Keratinocyte (primary cell): ENCODE results near the gene PP2D1. TPM values are rescaled to one million over a fixed set of nuclear protein-coding genes. Genes with fewer than 3 reads are reported as not detected.
"Not testable (repeated sequence)": the region's sequence is repeated elsewhere in the genome, so short reads cannot be mapped to it uniquely, and the experiment has no call there.

ENCODE experiments used
- DNase-seq: peaks from one replicate; pipeline ENCODE4 v3.0.0-alpha.2; 2011; ENCODE audit warnings: low read depth, missing footprints, low spot score
- FAIRE-seq: peaks from 2 replicates; lab custom pipeline; 2011; peaks lifted over from hg19 to GRCh38; lab: Jason Lieb, UNC
- H2AFZ ChIP-seq: 2 replicates; pipeline ENCODE4 v1.6.0; 2012; ENCODE audit warnings: low read length, control low read depth, inconsistent platforms; ENCODE audit not compliant: control insufficient read depth
- H3K27ac ChIP-seq: 2 replicates; pipeline ENCODE4 v1.5.1; 2011; ENCODE audit warnings: low read length; ENCODE audit not compliant: control insufficient read depth, insufficient read depth
- H3K27me3 ChIP-seq: 3 replicates; pipeline ENCODE4 v1.6.0; 2011; ENCODE audit warnings: low read length; ENCODE audit not compliant: control insufficient read depth, insufficient read depth; ENCODE audit errors: extremely low read depth
- H3K36me3 ChIP-seq, 2 experiments: 2 replicates in 1 of 2; 3 replicates in 1 of 2; pipeline ENCODE4 v1.5.1; 2011; ENCODE audit warnings: low read length in 2 of 2, mild to moderate bottlenecking in 1 of 2; ENCODE audit not compliant: control insufficient read depth in 2 of 2, insufficient read depth in 2 of 2; ENCODE audit errors: extremely low read depth in 1 of 2
- H3K4me1 ChIP-seq: 3 replicates; pipeline ENCODE4 v1.5.1; 2011; ENCODE audit warnings: low read length; ENCODE audit not compliant: control insufficient read depth, insufficient read depth; ENCODE audit errors: extremely low read depth
- H3K4me2 ChIP-seq: 3 replicates; pipeline ENCODE4 v1.6.0; 2011; ENCODE audit warnings: low read depth, low read length; ENCODE audit not compliant: control insufficient read depth, insufficient read depth; ENCODE audit errors: extremely low read depth
- H3K4me3 ChIP-seq, 3 experiments: fragments of 200-600 bp in 1 of 3; sonication (generic) in 1 of 3; 2 replicates in 2 of 3; 3 replicates in 1 of 3; pipeline ENCODE4 v1.5.1; 2011 to 2016; ENCODE audit warnings: low read length in 3 of 3, mild to moderate bottlenecking in 3 of 3, control low read depth in 2 of 3, inconsistent platforms in 1 of 3, low read depth in 1 of 3, mixed read lengths in 1 of 3, mixed run types in 1 of 3, moderate library complexity in 1 of 3; ENCODE audit not compliant: control insufficient read depth in 2 of 3, insufficient read depth in 2 of 3; ENCODE audit errors: extremely low read depth in 1 of 3
- H3K79me2 ChIP-seq: 2 replicates; pipeline ENCODE4 v1.6.0; 2012; ENCODE audit warnings: low read length; ENCODE audit not compliant: control insufficient read depth, insufficient read depth
- H3K9ac ChIP-seq: 3 replicates; pipeline ENCODE4 v1.6.0; 2011; ENCODE audit warnings: low read length; ENCODE audit not compliant: control insufficient read depth, insufficient read depth; ENCODE audit errors: extremely low read depth
- H3K9me1 ChIP-seq: 3 replicates; pipeline ENCODE4 v1.6.0; 2011; ENCODE audit warnings: low read length; ENCODE audit not compliant: control insufficient read depth, insufficient read depth; ENCODE audit errors: extremely low read depth
- H3K9me3 ChIP-seq: 2 replicates; pipeline ENCODE4 v1.5.1; 2012; ENCODE audit warnings: low read depth, low read length; ENCODE audit not compliant: control insufficient read depth
- H4K20me1 ChIP-seq: 3 replicates; pipeline ENCODE4 v1.6.0; 2011; ENCODE audit warnings: low read length; ENCODE audit not compliant: control insufficient read depth, insufficient read depth; ENCODE audit errors: extremely low read depth
- EZH2 ChIP-seq: IDR thresholded peaks from one replicate; pipeline ENCODE4 v1.6.1; 2012; ENCODE audit warnings: inconsistent platforms, mild to moderate bottlenecking, low read length, moderate library complexity
- dilution Hi-C: fragments of 300-500 bp; cut with MboI; formaldehyde crosslinking; loops from one replicate; pipeline ENCODE4 v1.7.0; 2020; ENCODE audit warnings: low sequenced_read_pairs; ENCODE audit not compliant: extremely low pct_ligation_motif_present
- polyA plus RNA-seq, 5 experiments: library from polyadenylated mRNA; depleted of rRNA in 3 of 5; stranded (reverse) in 3 of 5; stranded (forward) in 1 of 5; unstranded in 1 of 5; fragments of >200 nt; gene quantifications; 1 replicate in 1 of 5; 2 replicates in 3 of 5; 3 replicates in 1 of 5; pipeline versions ENCODE4 v1.2.1 to v1.2.3, GENCODE V29; 2011 to 2012; ENCODE audit warnings: missing spikeins in 2 of 5, low read depth in 1 of 5, low replicate concordance in 1 of 5
- TF ChIP-seq, protein P1 (sequence below), 3 experiments: IDR thresholded peaks in 1 of 3; conservative IDR thresholded peaks in 1 of 3; optimal IDR thresholded peaks in 1 of 3; 2 replicates in 2 of 3; 3 replicates in 1 of 3; pipeline versions ENCODE3 to v1.5.1; 2011; ENCODE audit warnings: low read length in 3 of 3, mild to moderate bottlenecking in 3 of 3, moderate library complexity in 2 of 3, control low read depth in 1 of 3, inconsistent platforms in 1 of 3; ENCODE audit not compliant: insufficient read depth in 2 of 3; ENCODE audit errors: extremely low read depth in 1 of 3

Gene PP2D1
- polyA plus RNA-seq, 1 donor (not counting 4 experiments of a cell fraction or from before 2014, with no cell fraction given) = not detected

DNA sequence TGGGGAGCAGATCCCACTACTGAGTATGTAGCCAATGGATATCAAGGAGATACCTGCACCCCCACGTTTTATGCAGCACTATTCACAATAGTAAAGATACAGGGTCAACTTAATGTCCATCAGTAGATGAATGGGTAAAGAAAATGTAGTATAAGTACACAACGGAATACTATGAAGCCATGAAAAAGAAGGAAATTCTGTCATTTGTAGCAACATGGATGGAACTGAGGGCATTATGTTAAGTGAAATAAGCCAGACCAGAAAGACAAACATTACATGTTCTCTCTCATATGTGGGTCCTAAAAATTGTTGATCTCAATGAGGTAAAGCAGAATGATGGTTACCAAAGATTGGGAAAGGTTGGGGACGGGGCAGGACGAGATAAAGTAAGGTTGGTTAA lies 14.6 kb downstream of the PP2D1 start:
- no peaks in the 10 kb centered on the region for H3K79me2 ChIP-seq
- no peak for DNase-seq
- H3K9ac ChIP-seq = no peak overlapping the region
- no peak for TF ChIP-seq EZH2
- TF ChIP-seq, protein P1, sequence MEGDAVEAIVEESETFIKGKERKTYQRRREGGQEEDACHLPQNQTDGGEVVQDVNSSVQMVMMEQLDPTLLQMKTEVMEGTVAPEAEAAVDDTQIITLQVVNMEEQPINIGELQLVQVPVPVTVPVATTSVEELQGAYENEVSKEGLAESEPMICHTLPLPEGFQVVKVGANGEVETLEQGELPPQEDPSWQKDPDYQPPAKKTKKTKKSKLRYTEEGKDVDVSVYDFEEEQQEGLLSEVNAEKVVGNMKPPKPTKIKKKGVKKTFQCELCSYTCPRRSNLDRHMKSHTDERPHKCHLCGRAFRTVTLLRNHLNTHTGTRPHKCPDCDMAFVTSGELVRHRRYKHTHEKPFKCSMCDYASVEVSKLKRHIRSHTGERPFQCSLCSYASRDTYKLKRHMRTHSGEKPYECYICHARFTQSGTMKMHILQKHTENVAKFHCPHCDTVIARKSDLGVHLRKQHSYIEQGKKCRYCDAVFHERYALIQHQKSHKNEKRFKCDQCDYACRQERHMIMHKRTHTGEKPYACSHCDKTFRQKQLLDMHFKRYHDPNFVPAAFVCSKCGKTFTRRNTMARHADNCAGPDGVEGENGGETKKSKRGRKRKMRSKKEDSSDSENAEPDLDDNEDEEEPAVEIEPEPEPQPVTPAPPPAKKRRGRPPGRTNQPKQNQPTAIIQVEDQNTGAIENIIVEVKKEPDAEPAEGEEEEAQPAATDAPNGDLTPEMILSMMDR (optimal IDR thresholded peaks at IDR 0.05 in 1 of 3, IDR thresholded peaks at IDR 0.05 in 1 of 3, conservative IDR thresholded peaks at IDR 0.05 in 1 of 3; ENCODE audit: extremely low read depth in 1 of 3, insufficient read depth in 2 of 3, low read length in 3 of 3) = no peak
- no peak overlapping the region for H2AFZ ChIP-seq
- no peak for FAIRE-seq
- no peaks in the 10 kb centered on the region for H3K9me3 ChIP-seq
- H3K4me3 ChIP-seq = no peak overlapping the region
- no peaks in the 10 kb centered on the region for H3K9me1 ChIP-seq
- H4K20me1 ChIP-seq = no peaks in the 10 kb centered on the region
- dilution Hi-C loops = no loop called here
- no peaks in the 10 kb centered on the region for H3K36me3 ChIP-seq
- no peak overlapping the region for H3K4me2 ChIP-seq
- no peak overlapping the region for H3K27ac ChIP-seq
- H3K4me1 ChIP-seq = no peaks in the 10 kb centered on the region
- no peaks in the 10 kb centered on the region for H3K27me3 ChIP-seq

DNA sequence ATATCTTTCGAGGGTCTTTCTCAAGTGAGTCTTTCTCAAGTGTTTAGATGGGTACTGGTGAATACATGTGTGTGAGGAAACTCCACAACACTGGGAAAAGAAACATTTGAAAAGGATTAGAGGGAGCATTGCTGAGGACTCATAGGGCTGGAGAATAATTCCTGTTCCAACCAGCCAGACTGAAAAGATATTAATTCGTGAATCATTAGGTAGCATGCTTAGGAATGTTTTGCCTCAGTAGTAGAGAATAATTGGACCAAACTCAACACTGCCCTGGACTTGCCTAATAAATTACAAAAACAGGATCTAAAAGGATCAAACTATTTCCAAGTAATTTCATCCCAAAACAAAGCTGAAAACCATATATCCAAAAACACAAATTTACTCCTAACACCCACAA lies 17.3 kb downstream of the PP2D1 start:
- no peak overlapping the region for H3K4me3 ChIP-seq
- H3K79me2 ChIP-seq = no peaks in the 10 kb centered on the region
- H4K20me1 ChIP-seq = no peaks in the 10 kb centered on the region
- DNase-seq (no peak), FAIRE-seq (no peak)
- no peak overlapping the region for H3K4me2 ChIP-seq
- no peaks in the 10 kb centered on the region for H3K9me1 ChIP-seq
- dilution Hi-C loops = no loop called here
- no peak for TF ChIP-seq EZH2
- TF ChIP-seq, protein P1 (optimal IDR thresholded peaks at IDR 0.05 in 1 of 3, IDR thresholded peaks at IDR 0.05 in 1 of 3, conservative IDR thresholded peaks at IDR 0.05 in 1 of 3; ENCODE audit: extremely low read depth in 1 of 3, insufficient read depth in 2 of 3, low read length in 3 of 3) = no peak
- H3K9me3 ChIP-seq = no peaks in the 10 kb centered on the region
- H3K36me3 ChIP-seq = no peaks in the 10 kb centered on the region
- no peaks in the 10 kb centered on the region for H3K4me1 ChIP-seq
- no peak overlapping the region for H3K9ac ChIP-seq
- H3K27ac ChIP-seq = no peak overlapping the region
- H3K27me3 ChIP-seq = no peaks in the 10 kb centered on the region
- H2AFZ ChIP-seq = no peak overlapping the region

DNA sequence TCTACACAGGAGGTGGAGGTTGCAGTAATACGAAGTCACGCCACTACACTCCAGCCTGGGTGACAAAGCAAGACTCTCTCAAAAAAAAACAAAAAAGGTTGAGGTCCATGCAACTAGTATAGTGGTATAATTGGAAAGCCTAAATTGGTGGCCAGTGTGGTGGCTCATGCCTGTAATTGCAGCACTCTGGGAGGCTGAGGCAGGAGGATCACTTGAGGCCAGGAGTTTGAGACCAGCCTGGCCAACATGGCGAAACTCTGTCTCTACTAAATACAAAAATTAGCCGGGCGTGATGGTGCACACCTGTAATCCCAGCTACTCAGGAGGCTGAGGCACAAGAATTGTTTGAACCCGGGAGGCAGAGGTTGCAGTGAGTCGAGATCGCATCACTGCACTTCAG lies 23.2 kb downstream of the PP2D1 start:
- H3K9ac ChIP-seq, DNase-seq, H3K27me3 ChIP-seq, H3K4me1 ChIP-seq, H3K9me3 ChIP-seq, H3K36me3 ChIP-seq, FAIRE-seq, H3K27ac ChIP-seq, H3K4me2 ChIP-seq, H4K20me1 ChIP-seq, dilution Hi-C loops, H3K4me3 ChIP-seq, H2AFZ ChIP-seq, H3K79me2 ChIP-seq, H3K9me1 ChIP-seq: not testable (repeated sequence)
